ENCODE data around the gene SLAMF9. TPM values are rescaled to one million over a fixed set of nuclear protein-coding genes. Genes with fewer than 3 reads are reported as not detected.

Gene SLAMF9
- total RNA-seq, 5 donors from 2014 or later (not counting 1 experiment from before 2014, with no cell fraction given), result not detected

DNA sequence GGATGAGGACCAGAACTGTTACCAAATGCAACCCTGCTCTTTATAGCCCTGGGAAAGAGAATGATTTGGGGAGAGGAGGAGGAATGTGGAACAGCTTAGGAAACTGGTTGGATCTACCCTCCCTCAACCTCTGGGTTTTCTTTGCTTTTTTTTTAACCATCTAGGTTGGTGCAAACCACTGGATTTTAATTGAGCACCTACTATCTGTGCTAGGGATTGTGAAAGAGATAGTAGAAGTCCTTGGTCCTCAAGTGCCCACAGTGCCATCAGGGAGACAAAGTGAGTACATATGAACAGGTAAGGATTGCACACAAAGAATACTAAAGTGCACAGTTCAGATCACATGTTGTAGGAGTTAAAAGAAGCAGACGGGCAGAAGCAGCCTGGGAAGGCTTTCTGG is 33.4 kb downstream of the SLAMF9 start:
- POLR2A ChIA-PET, result no interaction called here
- Mint-ChIP-seq H3K4me3 (peak overlapping the region in 1 of 3 donors; percentile 91), H3K27me3 (no peaks in the 10 kb centered on the region), H3K27ac (peak overlapping the region; percentile 96 to 100), H3K4me1 (peaks cover 60 to 85% (median 72%) of the 10 kb centered on the region in 3 donors), H3K9me3 (no peaks in the 10 kb centered on the region), H3K36me3 (peaks cover 50% of the 10 kb centered on the region)
- CTCF ChIA-PET, result no interaction called here
- Histone ChIP-seq H3K4me1 (ENCODE audit: control insufficient read depth in 1 of 2, extremely low read depth in 1 of 2, insufficient read depth in 2 of 2, low read length in 2 of 2) (peaks cover 17 to 75% of the 10 kb centered on the region in 2 experiments), H3K9me3 (no peaks in the 10 kb centered on the region), H3K36me3 (ENCODE audit: control insufficient read depth in 2 of 2, extremely low read depth in 1 of 2, insufficient read depth in 1 of 2, low read length in 1 of 2) (peaks cover 16 to 52% of the 10 kb centered on the region in 2 donors), H3K4me3 (ENCODE audit: control insufficient read depth in 1 of 2, extremely low read depth in 1 of 2, low read length in 1 of 2) (no peak overlapping the region), H3K27me3 (replicated peaks in 1 of 2; ENCODE audit: control insufficient read depth in 2 of 2, extremely low read depth in 1 of 2, insufficient read depth in 2 of 2, low read length in 1 of 2) (no peaks in the 10 kb centered on the region), H3K27ac (ENCODE audit: low read length) (peak overlapping the region; percentile 99)
- ATAC-seq (replicated peaks in 1 of 4) (no peak), DNase-seq (no peak)
- WGBS (ENCODE audit: insufficient coverage), result no CpG with 5 or more reads among the region's 1 CpG

GRCh38 chr1:159920202-159920601 is 33.8 kb downstream of the SLAMF9 start:
- Mint-ChIP-seq H3K4me3 (peak overlapping the region in 1 of 3 donors; percentile 91), H3K36me3 (peaks cover 50% of the 10 kb centered on the region), H3K27ac (peak overlapping the region; percentile 96 to 100), H3K9me3 (no peaks in the 10 kb centered on the region), H3K4me1 (peaks cover 60 to 80% (median 72%) of the 10 kb centered on the region in 3 donors), H3K27me3 (no peaks in the 10 kb centered on the region)
- DNase-seq (no peak), ATAC-seq (replicated peaks in 1 of 4) (no peak)
- peaks cover 17 to 74% of the 10 kb centered on the region in 2 experiments for H3K4me1 ChIP-seq (ENCODE audit: control insufficient read depth in 1 of 2, extremely low read depth in 1 of 2, insufficient read depth in 2 of 2, low read length in 2 of 2)
- peak overlapping the region; percentile 99 for H3K27ac ChIP-seq (ENCODE audit: low read length)
- 96% methylated on average over 6 of the region's 10 CpGs for WGBS (ENCODE audit: insufficient coverage)
- no peaks in the 10 kb centered on the region for H3K9me3 ChIP-seq
- H3K4me3 ChIP-seq (ENCODE audit: control insufficient read depth in 1 of 2, extremely low read depth in 1 of 2, low read length in 1 of 2), result no peak overlapping the region
- no peaks in the 10 kb centered on the region for H3K27me3 ChIP-seq (replicated peaks in 1 of 2; ENCODE audit: control insufficient read depth in 2 of 2, extremely low read depth in 1 of 2, insufficient read depth in 2 of 2, low read length in 1 of 2)
- H3K36me3 ChIP-seq (ENCODE audit: control insufficient read depth in 2 of 2, extremely low read depth in 1 of 2, insufficient read depth in 1 of 2, low read length in 1 of 2), result peaks cover 18 to 52% of the 10 kb centered on the region in 2 donors
- POLR2A ChIA-PET, result no interaction called here
- CTCF ChIA-PET, result no interaction called here

GRCh38 chr1:159919236-159919865 is 34.7 kb downstream of the SLAMF9 start:
- peak overlapping the region; percentile 35 to 62 for H3K27ac Mint-ChIP-seq
- no peak overlapping the region for H3K27ac ChIP-seq (ENCODE audit: low read length)
- POLR2A ChIA-PET, result no interaction called here
- 98% methylated on average over 8 of the region's 10 CpGs for WGBS (ENCODE audit: insufficient coverage)
- H3K9me3 ChIP-seq, result no peaks in the 10 kb centered on the region
- H3K27me3 Mint-ChIP-seq, result no peaks in the 10 kb centered on the region
- no peaks in the 10 kb centered on the region for H3K27me3 ChIP-seq (replicated peaks in 1 of 2; ENCODE audit: control insufficient read depth in 2 of 2, extremely low read depth in 1 of 2, insufficient read depth in 2 of 2, low read length in 1 of 2)
- CTCF ChIA-PET, result interaction anchor here in 1 of 2 donors (0.5 kb wide), 1 partner anchor 49 kb away, joined by 3 read pairs; no protein-coding TSS in a partner anchor
- H3K4me1 Mint-ChIP-seq, result peaks cover 66 to 84% (median 79%) of the 10 kb centered on the region in 3 donors
- H3K4me3 Mint-ChIP-seq, result no peak overlapping the region
- DNase-seq, result no peak
- H3K4me1 ChIP-seq (ENCODE audit: control insufficient read depth in 1 of 2, extremely low read depth in 1 of 2, insufficient read depth in 2 of 2, low read length in 2 of 2), result peaks cover 17 to 73% of the 10 kb centered on the region in 2 experiments
- H3K36me3 Mint-ChIP-seq, result peaks cover 54% of the 10 kb centered on the region
- peaks cover 18 to 52% of the 10 kb centered on the region in 2 donors for H3K36me3 ChIP-seq (ENCODE audit: control insufficient read depth in 2 of 2, extremely low read depth in 1 of 2, insufficient read depth in 1 of 2, low read length in 1 of 2)
- H3K4me3 ChIP-seq (ENCODE audit: control insufficient read depth in 1 of 2, extremely low read depth in 1 of 2, low read length in 1 of 2), result no peak overlapping the region
- no peaks in the 10 kb centered on the region for H3K9me3 Mint-ChIP-seq
- ATAC-seq (replicated peaks in 1 of 4), result no peak

GRCh38 chr1:159918352-159919200 is 35.5 kb downstream of the SLAMF9 start:
- Histone ChIP-seq H3K4me3 (ENCODE audit: control insufficient read depth in 1 of 2, extremely low read depth in 1 of 2, low read length in 1 of 2) (no peak overlapping the region), H3K27me3 (replicated peaks in 1 of 2; ENCODE audit: control insufficient read depth in 2 of 2, extremely low read depth in 1 of 2, insufficient read depth in 2 of 2, low read length in 1 of 2) (no peaks in the 10 kb centered on the region), H3K9me3 (no peaks in the 10 kb centered on the region), H3K4me1 (ENCODE audit: control insufficient read depth in 1 of 2, extremely low read depth in 1 of 2, insufficient read depth in 2 of 2, low read length in 2 of 2) (peaks cover 20 to 73% of the 10 kb centered on the region in 2 experiments), H3K27ac (ENCODE audit: low read length) (no peak overlapping the region), H3K36me3 (ENCODE audit: control insufficient read depth in 2 of 2, extremely low read depth in 1 of 2, insufficient read depth in 1 of 2, low read length in 1 of 2) (peaks cover 18 to 52% of the 10 kb centered on the region in 2 donors)
- ATAC-seq (replicated peaks in 1 of 4) (no peak), DNase-seq (no peak)
- Mint-ChIP-seq H3K4me1 (peaks cover 74 to 87% (median 86%) of the 10 kb centered on the region in 3 donors), H3K36me3 (peaks cover 52% of the 10 kb centered on the region), H3K9me3 (no peaks in the 10 kb centered on the region), H3K4me3 (no peak overlapping the region), H3K27ac (peak overlapping the region; percentile 80 to 84), H3K27me3 (no peaks in the 10 kb centered on the region)
- POLR2A ChIA-PET, result no interaction called here
- CTCF ChIA-PET, result interaction anchor here in 1 of 2 donors (0.5 kb wide), 1 partner anchor 48 kb away, joined by 3 read pairs; no protein-coding TSS in a partner anchor
- 93% methylated on average over 9 of the region's 13 CpGs for WGBS (ENCODE audit: insufficient coverage)

DNA sequence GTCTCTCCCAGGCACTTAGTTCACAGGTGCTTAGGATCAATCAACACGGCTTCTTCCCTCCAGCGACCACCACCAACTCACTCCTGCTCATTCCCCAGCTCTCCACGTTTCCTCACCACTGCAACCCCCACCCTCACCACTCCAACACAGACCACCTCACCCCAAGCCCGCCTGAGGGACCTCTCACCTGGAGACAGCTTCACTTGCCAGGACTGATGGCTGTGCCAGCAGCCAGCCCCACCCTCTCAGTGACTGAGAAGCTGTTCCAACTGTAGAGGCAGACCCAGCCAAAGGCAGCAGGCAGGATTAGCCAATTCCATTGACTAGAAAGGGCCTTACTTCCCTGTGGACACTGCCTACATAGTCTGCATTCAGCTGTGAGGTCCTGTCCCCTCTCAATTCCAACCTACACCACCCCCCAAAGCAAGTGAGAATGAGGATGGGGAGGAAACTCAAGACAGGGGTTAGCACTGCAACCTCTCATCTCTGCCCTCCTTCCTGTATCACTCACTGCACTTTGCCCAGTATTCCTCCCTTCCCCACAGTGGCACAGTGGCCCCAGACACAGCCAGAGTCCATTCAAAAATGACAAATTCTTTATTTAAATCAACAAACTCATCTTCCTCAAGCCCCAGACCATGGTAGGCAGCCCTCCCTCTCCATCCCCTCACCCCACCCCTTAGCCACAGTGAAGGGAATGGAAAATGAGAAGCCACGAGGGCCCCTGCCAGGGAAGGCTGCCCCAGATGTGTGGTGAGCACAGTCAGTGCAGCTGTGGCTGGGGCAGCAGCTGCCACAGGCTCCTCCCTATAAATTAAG is 36.3 kb downstream of the SLAMF9 start:
- ATAC-seq (replicated peaks in 1 of 4), result no peak
- Mint-ChIP-seq H3K27ac (peak overlapping the region; percentile 80 to 84), H3K27me3 (no peaks in the 10 kb centered on the region), H3K4me1 (peaks cover 74 to 87% (median 86%) of the 10 kb centered on the region in 3 donors), H3K36me3 (peaks cover 49% of the 10 kb centered on the region), H3K4me3 (peak overlapping the region in 1 of 3 donors; percentile 9), H3K9me3 (no peaks in the 10 kb centered on the region)
- POLR2A ChIA-PET, result no interaction called here
- 82% methylated on average over 4 of the region's 5 CpGs for WGBS (ENCODE audit: insufficient coverage)
- H3K4me3 ChIP-seq (ENCODE audit: control insufficient read depth in 1 of 2, extremely low read depth in 1 of 2, low read length in 1 of 2), result no peak overlapping the region
- H3K27ac ChIP-seq (ENCODE audit: low read length), result peak overlapping the region; percentile 4
- H3K27me3 ChIP-seq (replicated peaks in 1 of 2; ENCODE audit: control insufficient read depth in 2 of 2, extremely low read depth in 1 of 2, insufficient read depth in 2 of 2, low read length in 1 of 2), result no peaks in the 10 kb centered on the region
- CTCF ChIA-PET, result no interaction called here
- H3K4me1 ChIP-seq (ENCODE audit: control insufficient read depth in 1 of 2, extremely low read depth in 1 of 2, insufficient read depth in 2 of 2, low read length in 2 of 2), result peaks cover 17 to 69% of the 10 kb centered on the region in 2 experiments
- no peak for DNase-seq
- no peaks in the 10 kb centered on the region for H3K9me3 ChIP-seq
- H3K36me3 ChIP-seq (ENCODE audit: control insufficient read depth in 2 of 2, extremely low read depth in 1 of 2, insufficient read depth in 1 of 2, low read length in 1 of 2), result peaks cover 18 to 52% of the 10 kb centered on the region in 2 donors

Data from T-cell (primary cell).